Panc1 (cell line): Measurements from ENCODE around the gene HSPBP1. TPM values are rescaled to one million over a fixed set of nuclear protein-coding genes. Genes with fewer than 3 reads are reported as not detected.

Source experiments
- ATAC-seq: fragments of 200-7000 bp; cut with Tn5 transposase; 2 replicates; pipeline ENCODE4 v1.9.1; 2020; ENCODE audit warnings: mild to moderate bottlenecking, moderate library complexity
- BruUV-seq: library from RNA; stranded (reverse); fragments of 400-500 nt; replicated peaks from 2 replicates; lab custom pipeline; 2021; lab: Mats Ljungman, UMichigan
- CTCF ChIA-PET: fragments of 300-600 bp; sonication (Branson Sonifier 250); formaldehyde crosslinking; loops from one replicate; lab custom pipeline; 2022; ENCODE audit warnings: antibody characterized with exemption; lab: Charles Lee
- POLR2A ChIA-PET: fragments of 300-600 bp; sonication (Branson Sonifier 250); formaldehyde crosslinking; loops from one replicate; lab custom pipeline; 2022; ENCODE audit warnings: antibody characterized with exemption; lab: Charles Lee
- DNase-seq: peaks from one replicate; pipeline ENCODE4 v3.0.0-alpha.2; 2010; ENCODE audit warnings: low read depth, low spot score
- H3K27ac ChIP-seq: 2 replicates; pipeline ENCODE4 v1.5.1; 2011; ENCODE audit warnings: mild to moderate bottlenecking, low read length, inconsistent platforms
- H3K27me3 ChIP-seq: fragments of 200-500 bp; sonication (Bioruptor generic); 2 replicates; pipeline ENCODE4 v1.6.0; 2014; ENCODE audit warnings: low read length, inconsistent platforms; ENCODE audit not compliant: control insufficient read depth, insufficient read depth
- H3K36me3 ChIP-seq: fragments of 200-500 bp; sonication (Bioruptor generic); 2 replicates; pipeline ENCODE4 v1.5.1; 2014; ENCODE audit warnings: inconsistent platforms, mild to moderate bottlenecking, low read length, moderate library complexity; ENCODE audit not compliant: control insufficient read depth, insufficient read depth
- H3K4me1 ChIP-seq: 2 replicates; pipeline ENCODE4 v1.5.1; 2011; ENCODE audit warnings: inconsistent platforms, mild to moderate bottlenecking, low read length, moderate library complexity; ENCODE audit not compliant: control insufficient read depth, insufficient read depth
- H3K4me3 ChIP-seq, 2 experiments: 2 replicates each; pipeline ENCODE4 v1.5.1; 2011 to 2012; ENCODE audit warnings: low read depth in 2 of 2, low read length in 2 of 2, mild to moderate bottlenecking in 2 of 2, inconsistent platforms in 1 of 2, moderate library complexity in 1 of 2
- H3K9me3 ChIP-seq: fragments of 200-500 bp; sonication (Bioruptor generic); 2 replicates; pipeline ENCODE4 v1.5.1; 2014; ENCODE audit warnings: low read depth, mild to moderate bottlenecking, inconsistent platforms, low read length, moderate library complexity; ENCODE audit not compliant: control insufficient read depth, insufficient read depth
- CTCF ChIP-seq: fragments of 450-650 bp; IDR thresholded peaks from 2 replicates; pipeline ENCODE4 v1.5.1; 2017; ENCODE audit warnings: mild to moderate bottlenecking
- POLR2AphosphoS5 ChIP-seq: IDR thresholded peaks from 2 replicates; pipeline ENCODE4 v1.6.1; 2012; ENCODE audit warnings: mild to moderate bottlenecking, low read depth, low read length, moderate library complexity
- REST ChIP-seq, 2 experiments: IDR thresholded peaks; 2 replicates each; pipeline ENCODE4 v1.6.1; 2011 to 2012; ENCODE audit warnings: low read depth in 2 of 2, control low read depth in 1 of 2, low read length in 1 of 2, mild to moderate bottlenecking in 1 of 2, moderate library complexity in 1 of 2; ENCODE audit not compliant: insufficient read depth in 1 of 2
- SIN3A ChIP-seq: IDR thresholded peaks from 2 replicates; pipeline ENCODE4 v1.6.1; 2012; ENCODE audit warnings: low read depth, mild to moderate bottlenecking, low read length, moderate library complexity, borderline replicate concordance; ENCODE audit not compliant: insufficient read depth
- TCF7L2 ChIP-seq: IDR thresholded peaks from 2 replicates; pipeline ENCODE4 v1.6.1; 2011; ENCODE audit warnings: mild to moderate bottlenecking, low read depth, low read length, inconsistent platforms
- in situ Hi-C: cut with HindIII; loops from 2 replicates; pipeline ENCODE4 v1.10.0; 2016; ENCODE audit warnings: low sequenced_read_pairs, low pct_unique_long_range_greater_than_20kb
- intact Hi-C: fragments of 100-400 bp; cut with micrococcal nuclease; formaldehyde crosslinking; loops from one replicate; pipeline ENCODE4 v1.10.0; 2022; ENCODE audit not compliant: unreplicated experiment
- total RNA-seq: library from RNA; stranded (reverse); gene quantifications from one replicate; pipeline ENCODE4 v1.2.1, GENCODE V29; 2021; ENCODE audit not compliant: unreplicated experiment

The HSPBP1 gene
- total RNA-seq, 1 experiment from 2014 or later = 84.2 TPM

GRCh38 chr19:55257461-55258420, 22.2 kb downstream of the HSPBP1 start:
- no peaks in the 10 kb centered on the region for H3K9me3 ChIP-seq
- intact Hi-C loops (no loop called here), in situ Hi-C loops (no loop called here)
- BruUV-seq = no TSS peak
- POLR2A ChIA-PET = interaction anchor here (0.6 kb wide), 1 partner anchor 101 kb away, joined by 3 read pairs; no protein-coding TSS in a partner anchor
- no peak for ATAC-seq
- H3K4me3 ChIP-seq = peak overlapping the region; percentile 81 to 96
- peak overlapping the region; percentile 91 for H3K27ac ChIP-seq
- H3K4me1 ChIP-seq = peaks cover 48% of the 10 kb centered on the region
- no peaks in the 10 kb centered on the region for H3K27me3 ChIP-seq
- peaks cover 5% of the 10 kb centered on the region; the same call in 1 of the 2 replicates for H3K36me3 ChIP-seq
- TF ChIP-seq POLR2AphosphoS5 = no peak
- peak; percentile 67; the same call in 1 of the 2 replicates for TF ChIP-seq SIN3A
- TF ChIP-seq TCF7L2 = no peak
- TF ChIP-seq CTCF = no peak
- TF ChIP-seq REST (IDR thresholded peaks at IDR 0.05; ENCODE audit: insufficient read depth in 1 of 2, low read depth in 2 of 2, low read length in 1 of 2) = no peak
- CTCF ChIA-PET = no interaction called here
- no peak for DNase-seq

- Histone ChIP-seq H3K9me3 (no peaks in the 10 kb centered on the region), H3K4me3 (peak overlapping the region; percentile 81 to 96), H3K36me3 (peaks cover 5% of the 10 kb centered on the region; the same call in 1 of the 2 replicates), H3K27ac (peak overlapping the region; percentile 91), H3K4me1 (peaks cover 48% of the 10 kb centered on the region), H3K27me3 (no peaks in the 10 kb centered on the region)
- DNase-seq = no peak
- in situ Hi-C loops (no loop called here), intact Hi-C loops (no loop called here)
- BruUV-seq = TSS peak; percentile 69
- TF ChIP-seq POLR2AphosphoS5 (no peak), TCF7L2 (no peak), REST (IDR thresholded peaks at IDR 0.05; ENCODE audit: insufficient read depth in 1 of 2, low read depth in 2 of 2, low read length in 1 of 2) (no peak), SIN3A (no peak), CTCF (no peak)
- ATAC-seq = no peak
- POLR2A ChIA-PET = interaction anchor here (0.6 kb wide), 1 partner anchor 100 kb away, joined by 3 read pairs; no protein-coding TSS in a partner anchor
- CTCF ChIA-PET = interaction anchor here (1.9 kb wide), 1 partner anchor 127 kb away, joined by 5 read pairs; the partner anchor contains the start of gene TMEM238
Measured at GRCh38 chr19:55256562-55257460, 23.1 kb downstream of the HSPBP1 start.
